SJSA1 (cell line): Measurements from ENCODE around the gene ZCCHC14. TPM values are rescaled to one million over a fixed set of nuclear protein-coding genes. Genes with fewer than 3 reads are reported as not detected.

Experiments
- DNase-seq, 2 experiments: peaks; one replicate each; pipeline ENCODE4 v3.0.0-alpha.2; 2015 to 2020; ENCODE audit warnings: low spot score in 2 of 2, low read depth in 1 of 2
- H3K27ac ChIP-seq: fragments of 250-450 bp; sonication (Bioruptor Pico); 2 replicates; pipeline ENCODE4 v1.5.1; 2020; ENCODE audit warnings: mild to moderate bottlenecking, moderate library complexity
- H3K27me3 ChIP-seq: fragments of 250-450 bp; sonication (Bioruptor Pico); replicated peaks from 2 replicates; pipeline ENCODE4 v1.5.1; 2020; ENCODE audit warnings: mild to moderate bottlenecking, moderate library complexity
- H3K36me3 ChIP-seq: fragments of 250-450 bp; sonication (Bioruptor Pico); 2 replicates; pipeline ENCODE4 v1.5.1; 2020; ENCODE audit warnings: mild to moderate bottlenecking
- H3K4me1 ChIP-seq: fragments of 250-450 bp; sonication (Bioruptor Pico); replicated peaks from 2 replicates; pipeline ENCODE4 v1.6.1; 2021; ENCODE audit warnings: mild to moderate bottlenecking
- H3K4me3 ChIP-seq: fragments of 250-450 bp; sonication (Bioruptor Pico); 2 replicates; pipeline ENCODE4 v1.5.1; 2020; ENCODE audit warnings: mild to moderate bottlenecking
- H3K9me3 ChIP-seq: fragments of 250-450 bp; sonication (Bioruptor Pico); replicated peaks from 2 replicates; pipeline ENCODE4 v1.5.1; 2020; ENCODE audit warnings: mild to moderate bottlenecking
- total RNA-seq: library from RNA; depleted of rRNA; stranded (reverse); fragments of >200 nt; shearing (Covaris generic); gene quantifications from 2 replicates; pipeline ENCODE4 v1.2.3, GENCODE V29; 2014

The ZCCHC14 gene
- total RNA-seq, 1 experiment from 2014 or later = 10.7 TPM

- Histone ChIP-seq H3K27me3 (no peaks in the 10 kb centered on the region), H3K4me1 (peaks cover 40% of the 10 kb centered on the region), H3K9me3 (no peaks in the 10 kb centered on the region), H3K36me3 (peaks cover 21% of the 10 kb centered on the region), H3K4me3 (no peak overlapping the region), H3K27ac (no peak overlapping the region)
- no peak for DNase-seq
Measured at GRCh38 chr16:87459833-87460232, 33.0 kb downstream of the ZCCHC14 start.

GRCh38 chr16:87459027-87459426, 33.8 kb downstream of the ZCCHC14 start:
- H3K36me3 ChIP-seq = peaks cover 21% of the 10 kb centered on the region
- no peak overlapping the region for H3K27ac ChIP-seq

GRCh38 chr16:87458424-87458915, 34.4 kb downstream of the ZCCHC14 start:
- H3K27me3 ChIP-seq = no peaks in the 10 kb centered on the region
- H3K27ac ChIP-seq = peak overlapping the region; percentile 27; the same call in 1 of the 2 replicates
- H3K4me3 ChIP-seq = no peak overlapping the region
- H3K4me1 ChIP-seq = peaks cover 26% of the 10 kb centered on the region
- peaks cover 21% of the 10 kb centered on the region for H3K36me3 ChIP-seq
- no peaks in the 10 kb centered on the region for H3K9me3 ChIP-seq
- no peak for DNase-seq

More at GRCh38 chr16:87459027-87459426, 33.8 kb downstream of the ZCCHC14 start:
- Histone ChIP-seq H3K27me3 (no peaks in the 10 kb centered on the region), H3K4me3 (no peak overlapping the region), H3K9me3 (no peaks in the 10 kb centered on the region), H3K4me1 (peaks cover 32% of the 10 kb centered on the region)
- no peak for DNase-seq

- Histone ChIP-seq H3K27ac (peak overlapping the region; percentile 54), H3K4me3 (no peak overlapping the region), H3K9me3 (no peaks in the 10 kb centered on the region), H3K36me3 (peaks cover 18% of the 10 kb centered on the region), H3K4me1 (peaks cover 21% of the 10 kb centered on the region), H3K27me3 (no peaks in the 10 kb centered on the region)
- peak; percentile 92 to 96 for DNase-seq
Measured at GRCh38 chr16:87457709-87458423, 35.0 kb downstream of the ZCCHC14 start.

GRCh38 chr16:87457061-87457611, 35.7 kb downstream of the ZCCHC14 start:
- H3K9me3 ChIP-seq = no peaks in the 10 kb centered on the region
- no peak overlapping the region for H3K4me3 ChIP-seq
- H3K27ac ChIP-seq = peak overlapping the region; percentile 54
- no peaks in the 10 kb centered on the region for H3K27me3 ChIP-seq
- peaks cover 20% of the 10 kb centered on the region for H3K36me3 ChIP-seq
- no peak for DNase-seq
- H3K4me1 ChIP-seq = peaks cover 21% of the 10 kb centered on the region

GRCh38 chr16:87454391-87454790, 38.4 kb downstream of the ZCCHC14 start:
- Histone ChIP-seq H3K27me3 (no peaks in the 10 kb centered on the region), H3K27ac (no peak overlapping the region), H3K4me3 (no peak overlapping the region), H3K4me1 (peaks cover 21% of the 10 kb centered on the region), H3K36me3 (peaks cover 36% of the 10 kb centered on the region), H3K9me3 (no peaks in the 10 kb centered on the region)
- DNase-seq = no peak

GRCh38 chr16:87453326-87453725, 39.5 kb downstream of the ZCCHC14 start:
- peaks cover 34% of the 10 kb centered on the region for H3K36me3 ChIP-seq
- H3K4me3 ChIP-seq = no peak overlapping the region
- peaks cover 23% of the 10 kb centered on the region for H3K4me1 ChIP-seq
- DNase-seq = no peak
- no peak overlapping the region for H3K27ac ChIP-seq
- H3K9me3 ChIP-seq = no peaks in the 10 kb centered on the region
- H3K27me3 ChIP-seq = no peaks in the 10 kb centered on the region

- Histone ChIP-seq H3K9me3 (no peaks in the 10 kb centered on the region), H3K4me1 (peaks cover 21% of the 10 kb centered on the region), H3K4me3 (no peak overlapping the region), H3K27me3 (no peaks in the 10 kb centered on the region), H3K36me3 (peaks cover 37% of the 10 kb centered on the region), H3K27ac (no peak overlapping the region)
- no peak for DNase-seq
Measured at GRCh38 chr16:87451563-87452210, 41.1 kb downstream of the ZCCHC14 start.

- H3K36me3 ChIP-seq = peaks cover 33% of the 10 kb centered on the region
- no peak for DNase-seq
- H3K4me3 ChIP-seq = no peak overlapping the region
- H3K27ac ChIP-seq = no peak overlapping the region
- no peaks in the 10 kb centered on the region for H3K27me3 ChIP-seq
- H3K4me1 ChIP-seq = peaks cover 38% of the 10 kb centered on the region
- no peaks in the 10 kb centered on the region for H3K9me3 ChIP-seq
Measured at GRCh38 chr16:87448866-87449265, 44.0 kb downstream of the ZCCHC14 start.

GRCh38 chr16:87447323-87447722, 45.5 kb downstream of the ZCCHC14 start:
- peak; percentile 57 to 90 for DNase-seq
- no peaks in the 10 kb centered on the region for H3K9me3 ChIP-seq
- peaks cover 33% of the 10 kb centered on the region for H3K36me3 ChIP-seq
- peaks cover 45% of the 10 kb centered on the region for H3K4me1 ChIP-seq
- H3K4me3 ChIP-seq = no peak overlapping the region
- peak overlapping the region; percentile 67 for H3K27ac ChIP-seq
- H3K27me3 ChIP-seq = no peaks in the 10 kb centered on the region

GRCh38 chr16:87446479-87446878, 46.3 kb downstream of the ZCCHC14 start:
- peak in 1 of 2 experiments; percentile 36 for DNase-seq
- Histone ChIP-seq H3K27me3 (no peaks in the 10 kb centered on the region), H3K27ac (peak overlapping the region; percentile 67)

GRCh38 chr16:87445486-87445885, 47.3 kb downstream of the ZCCHC14 start:
- Histone ChIP-seq H3K4me3 (no peak overlapping the region), H3K36me3 (peaks cover 28% of the 10 kb centered on the region), H3K27ac (no peak overlapping the region; the same call in 1 of the 2 replicates), H3K27me3 (no peaks in the 10 kb centered on the region), H3K4me1 (peaks cover 52% of the 10 kb centered on the region), H3K9me3 (no peaks in the 10 kb centered on the region)
- peak; percentile 61 to 69 for DNase-seq

More at GRCh38 chr16:87446479-87446878, 46.3 kb downstream of the ZCCHC14 start:
- Histone ChIP-seq H3K36me3 (peaks cover 30% of the 10 kb centered on the region), H3K4me1 (peaks cover 52% of the 10 kb centered on the region), H3K9me3 (no peaks in the 10 kb centered on the region), H3K4me3 (no peak overlapping the region)

GRCh38 chr16:87443964-87444363, 48.9 kb downstream of the ZCCHC14 start:
- no peaks in the 10 kb centered on the region for H3K9me3 ChIP-seq
- peaks cover 21% of the 10 kb centered on the region for H3K36me3 ChIP-seq
- H3K4me3 ChIP-seq = no peak overlapping the region
- H3K4me1 ChIP-seq = peaks cover 58% of the 10 kb centered on the region
- H3K27me3 ChIP-seq = no peaks in the 10 kb centered on the region
- H3K27ac ChIP-seq = no peak overlapping the region
- no peak for DNase-seq

GRCh38 chr16:87443016-87443415, 49.8 kb downstream of the ZCCHC14 start:
- Histone ChIP-seq H3K9me3 (no peaks in the 10 kb centered on the region), H3K4me1 (peaks cover 58% of the 10 kb centered on the region), H3K27me3 (no peaks in the 10 kb centered on the region), H3K27ac (no peak overlapping the region), H3K36me3 (peaks cover 13% of the 10 kb centered on the region), H3K4me3 (no peak overlapping the region)
- DNase-seq = no peak
